HepG2 (cell line): ENCODE measurements around the gene OSER1. TPM values are rescaled to one million over a fixed set of nuclear protein-coding genes. Genes with fewer than 3 reads are reported as not detected.

ENCODE experiments used
- CTCF ChIP-seq: sonication (generic); formaldehyde crosslinking; IDR thresholded peaks from 2 replicates; pipeline ENCODE4 v1.5.0; 2020; ENCODE audit warnings: mild to moderate bottlenecking, missing genetic modification reagents, moderate library complexity
- FOXO1 ChIP-seq: sonication (generic); formaldehyde crosslinking; IDR thresholded peaks from 2 replicates; pipeline ENCODE4 v1.4.0; 2020; ENCODE audit warnings: missing genetic modification reagents
- GLMP ChIP-seq: sonication (generic); formaldehyde crosslinking; IDR thresholded peaks from 2 replicates; pipeline ENCODE4 v1.9.0; 2021; ENCODE audit warnings: missing genetic modification reagents, mild to moderate bottlenecking, borderline replicate concordance
- HMGXB3 ChIP-seq: sonication (generic); formaldehyde crosslinking; IDR thresholded peaks from 2 replicates; pipeline ENCODE4 v1.4.0; 2020; ENCODE audit warnings: missing genetic modification reagents, borderline replicate concordance
- NFATC3 ChIP-seq: sonication (generic); formaldehyde crosslinking; IDR thresholded peaks from 2 replicates; pipeline ENCODE4 v1.5.1; 2020; ENCODE audit warnings: mild to moderate bottlenecking, missing genetic modification reagents
- PBX2 ChIP-seq: IDR thresholded peaks from 2 replicates; pipeline ENCODE4 v1.6.1; 2016; ENCODE audit warnings: control low read depth
- SP4 ChIP-seq: sonication (generic); formaldehyde crosslinking; IDR thresholded peaks from 2 replicates; pipeline ENCODE4 v1.8.1; 2023; ENCODE audit warnings: mild to moderate bottlenecking, missing genetic modification reagents
- SUZ12 ChIP-seq: fragments of 150-350 bp; IDR thresholded peaks from 2 replicates; pipeline ENCODE4 v1.6.1; 2014; ENCODE audit warnings: low read depth, low read length
- TEAD3 ChIP-seq: optimal IDR thresholded peaks from 2 replicates; pipeline ENCODE3; 2016; ENCODE audit warnings: borderline replicate concordance
- TRAFD1 ChIP-seq: sonication (generic); formaldehyde crosslinking; IDR thresholded peaks from 2 replicates; pipeline ENCODE4 v1.5.1; 2020; ENCODE audit warnings: missing genetic modification reagents, mild to moderate bottlenecking, borderline replicate concordance
- ZBTB38 ChIP-seq: sonication (generic); formaldehyde crosslinking; IDR thresholded peaks from 2 replicates; pipeline ENCODE4 v1.5.1; 2020; ENCODE audit warnings: mild to moderate bottlenecking, missing genetic modification reagents
- ZMYM3 ChIP-seq: sonication (generic); formaldehyde crosslinking; IDR thresholded peaks from 2 replicates; pipeline ENCODE4 v1.5.1; 2020; ENCODE audit warnings: mild to moderate bottlenecking, missing genetic modification reagents
- ZNF18 ChIP-seq: sonication (generic); formaldehyde crosslinking; IDR thresholded peaks from 2 replicates; pipeline ENCODE4 v1.8.0; 2022; ENCODE audit warnings: mild to moderate bottlenecking, missing genetic modification reagents; ENCODE audit not compliant: insufficient replicate concordance
- ZNF256 ChIP-seq: sonication (generic); formaldehyde crosslinking; conservative IDR thresholded peaks from 2 replicates; pipeline ENCODE4 v1.4.0; 2020; ENCODE audit warnings: missing genetic modification reagents
- ZNF274 ChIP-seq: sonication (generic); formaldehyde crosslinking; IDR thresholded peaks from 2 replicates; pipeline ENCODE4 v1.5.1; 2020; ENCODE audit warnings: mild to moderate bottlenecking, missing genetic modification reagents
- ZNF441 ChIP-seq: sonication (generic); formaldehyde crosslinking; IDR thresholded peaks from 2 replicates; pipeline ENCODE4 v1.7.0; 2021; ENCODE audit warnings: missing genetic modification reagents, borderline replicate concordance
- ZNF740 ChIP-seq: sonication (generic); formaldehyde crosslinking; IDR thresholded peaks from 2 replicates; pipeline ENCODE4 v1.4.0; 2020; ENCODE audit warnings: missing genetic modification reagents
- polyA plus RNA-seq, 8 experiments: library from polyadenylated mRNA; depleted of rRNA in 3 of 8; stranded (reverse) in 7 of 8; unstranded in 1 of 8; fragments of >200 nt; fragmentation: Illumina TruSeq in 4 of 8; extraction: Trizol in 4 of 8; gene quantifications; 2 replicates each; pipeline versions ENCODE4 v1.2.1 to v1.2.3, GENCODE V29; 2011 to 2016; ENCODE audit warnings: low read depth in 4 of 8, missing spikeins in 1 of 8, mixed read lengths in 1 of 8; ENCODE audit not compliant: insufficient read depth in 1 of 8
- total RNA-seq, 5 experiments: library from RNA; depleted of rRNA; stranded (reverse); fragments of >200 nt; fragmentation: Illumina TruSeq; extraction: Trizol; gene quantifications; 2 replicates each; pipeline ENCODE4 v1.2.3, GENCODE V29; 2016; ENCODE audit warnings: low read depth in 1 of 5

OSER1 gene
- total and polyA plus RNA-seq, 2 of the 13 experiments (the other 11 are each of a cell fraction or from before 2014, with no cell fraction given) = 71.2 to 71.5 TPM

GRCh38 chr20:44188752-44189151 is 21.8 kb downstream of the OSER1 start (continued):
- 0 out of 2 replicates have a peak, but pooled peaks have one; percentile 14 for TF ChIP-seq ZMYM3
- 0 out of 2 replicates have a peak, but pooled peaks have one; percentile 35 for TF ChIP-seq ZNF274 (CRISPR knock-in tag)
- TF ChIP-seq ZNF18 (CRISPR knock-in tag) = peak; percentile 62
- TF ChIP-seq CTCF (CRISPR knock-in tag) = 0 out of 2 replicates have a peak, but pooled peaks have one; percentile 6
- TF ChIP-seq FOXO1 (CRISPR knock-in tag) = 0 out of 2 replicates have a peak, but pooled peaks have one; percentile 50
- no peak for TF ChIP-seq GLMP
- 0 out of 2 replicates have a peak, but pooled peaks have one; percentile 29 for TF ChIP-seq HMGXB3 (CRISPR knock-in tag)
- no peak for TF ChIP-seq SP4 (CRISPR knock-in tag)
- peak; percentile 39 for TF ChIP-seq TEAD3 (CRISPR knock-in tag)
- TF ChIP-seq PBX2 = peak; percentile 79
- no peak for TF ChIP-seq SUZ12
- TF ChIP-seq ZNF256 (CRISPR knock-in tag) = 0 out of 2 replicates have a peak, but pooled peaks have one; percentile 30
- no peak for TF ChIP-seq TRAFD1 (CRISPR knock-in tag)
- TF ChIP-seq ZBTB38 (CRISPR knock-in tag) = no peak
- TF ChIP-seq NFATC3 (CRISPR knock-in tag) = no peak
- TF ChIP-seq ZNF740 (CRISPR knock-in tag) = no peak
- TF ChIP-seq ZNF441 (CRISPR knock-in tag) = no peak
